Hepatocyte (in vitro differentiated cells): ENCODE data around the gene LHX4. TPM values are rescaled to one million over a fixed set of nuclear protein-coding genes. Genes with fewer than 3 reads are reported as not detected.

Source experiments
- DNase-seq: peaks from one replicate; pipeline ENCODE4 v3.0.0-alpha.2; 2016; ENCODE audit warnings: low spot score
- H2AFZ ChIP-seq: fragments of 200-600 bp; sonication (generic); 2 replicates; pipeline ENCODE4 v1.6.0; 2016; ENCODE audit warnings: antibody characterized with exemption, mild to moderate bottlenecking
- H3K27ac ChIP-seq: fragments of 200-600 bp; sonication (generic); 2 replicates; pipeline ENCODE4 v1.5.1; 2016; ENCODE audit warnings: mild to moderate bottlenecking
- H3K27me3 ChIP-seq: fragments of 200-600 bp; sonication (generic); 2 replicates; pipeline ENCODE4 v1.6.1; 2016
- H3K36me3 ChIP-seq: fragments of 200-600 bp; sonication (generic); replicated peaks from 2 replicates; pipeline ENCODE4 v1.5.1; 2016; ENCODE audit warnings: low read depth; ENCODE audit not compliant: insufficient read depth
- H3K4me1 ChIP-seq: fragments of 200-600 bp; sonication (generic); 2 replicates; pipeline ENCODE4 v1.5.1; 2016; ENCODE audit warnings: mild to moderate bottlenecking, moderate library complexity; ENCODE audit not compliant: insufficient read depth
- H3K4me2 ChIP-seq: fragments of 200-600 bp; sonication (generic); 2 replicates; pipeline ENCODE4 v1.6.0; 2016
- H3K4me3 ChIP-seq: fragments of 200-600 bp; sonication (generic); 2 replicates; pipeline ENCODE4 v1.5.1; 2016; ENCODE audit warnings: mild to moderate bottlenecking
- H3K79me2 ChIP-seq: fragments of 200-600 bp; sonication (generic); 2 replicates; pipeline ENCODE4 v1.6.0; 2017; ENCODE audit warnings: mild to moderate bottlenecking
- H3K9me2 ChIP-seq: fragments of 200-600 bp; sonication (generic); replicated peaks from 2 replicates; pipeline ENCODE4 v1.6.0; 2017; ENCODE audit warnings: mild to moderate bottlenecking; ENCODE audit not compliant: insufficient read depth
- H3K9me3 ChIP-seq: fragments of 200-600 bp; sonication (generic); 2 replicates; pipeline ENCODE4 v1.5.1; 2016; ENCODE audit warnings: low read depth, mild to moderate bottlenecking
- H4K20me1 ChIP-seq: fragments of 200-600 bp; sonication (generic); 2 replicates; pipeline ENCODE4 v1.6.0; 2016; ENCODE audit warnings: mild to moderate bottlenecking; ENCODE audit not compliant: insufficient read depth, poor library complexity, severe bottlenecking
- EZH2 ChIP-seq: fragments of 200-600 bp; sonication (generic); IDR thresholded peaks from 2 replicates; pipeline ENCODE4 v1.6.1; 2016; ENCODE audit warnings: antibody characterized with exemption, mild to moderate bottlenecking, borderline replicate concordance
- EZH2phosphoT487 ChIP-seq: fragments of 200-600 bp; sonication (generic); IDR thresholded peaks from one replicate; pipeline ENCODE4 v1.6.1; 2018; ENCODE audit warnings: antibody characterized with exemption, mild to moderate bottlenecking, low read depth, moderate library complexity; ENCODE audit not compliant: unreplicated experiment, severe bottlenecking
- WGBS: methylation state at CpG from one replicate; pipeline ENCODE4 v1.1.6; 2016; ENCODE audit warnings: low lambda C conversion rate; ENCODE audit errors: missing lambda C conversion rate; 5-methylcytosine and 5-hydroxymethylcytosine counted together
- polyA plus RNA-seq: library from polyadenylated mRNA; unstranded; fragments of >200 nt; fragmentation: Nextera tagmentation; extraction: Ambion mirVana; gene quantifications from 2 replicates; pipeline ENCODE4 v1.2.1, GENCODE V29; 2016
- total RNA-seq: library from RNA; depleted of rRNA; stranded (reverse); fragments of >200 nt; gene quantifications from 2 replicates; pipeline ENCODE4 v1.2.3, GENCODE V29; 2014
- TF ChIP-seq, protein P1 (sequence below): fragments of 200-600 bp; sonication (generic); IDR thresholded peaks from 2 replicates; pipeline ENCODE4 v1.5.1; 2016; ENCODE audit warnings: antibody characterized with exemption, mild to moderate bottlenecking; ENCODE audit not compliant: poor library complexity

Gene LHX4
- total and polyA plus RNA-seq, 2 experiments from 2014 or later, result 0.03 to 0.28 TPM

DNA sequence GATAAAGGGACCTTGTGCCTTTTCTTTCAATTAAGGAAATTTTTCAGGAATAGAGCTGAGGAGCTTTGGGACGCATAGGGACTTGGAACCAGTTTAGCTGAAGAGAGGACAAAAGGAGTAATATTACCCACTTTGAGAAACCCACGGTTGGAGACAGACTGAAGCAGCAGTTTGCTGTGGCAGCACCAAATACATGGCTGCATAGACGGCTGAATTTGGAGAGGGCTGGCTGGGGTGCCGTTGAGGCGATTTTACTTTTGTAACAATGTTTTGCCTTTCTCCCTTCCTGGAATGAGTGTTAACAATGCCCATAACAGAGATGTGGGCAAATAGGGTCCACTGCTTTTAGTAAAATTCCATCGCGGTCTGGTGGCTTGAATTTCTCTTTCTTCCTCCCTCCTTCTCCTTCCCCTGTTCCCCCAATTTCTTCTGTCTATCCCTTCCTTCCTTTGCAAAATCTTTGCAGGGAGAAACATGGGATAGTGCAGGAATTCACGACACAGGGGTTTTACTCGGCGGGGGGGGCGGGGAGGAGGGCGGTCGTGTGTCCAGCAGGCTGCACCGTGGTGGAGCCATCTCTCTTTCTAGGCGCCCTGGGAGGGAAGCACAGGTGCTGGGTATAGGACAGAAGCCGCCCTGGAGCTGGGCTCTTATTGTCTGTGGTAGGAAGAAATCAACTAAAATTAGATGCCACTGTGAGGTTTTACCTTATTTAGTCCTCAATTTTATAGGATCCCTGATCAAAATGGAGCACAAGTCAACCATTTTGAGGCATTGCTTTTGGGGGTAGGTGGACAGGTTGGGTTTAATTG is 6.8 kb downstream of the LHX4 start:
- peaks cover 98% of the 10 kb centered on the region for H3K27me3 ChIP-seq
- WGBS, result 3% methylated on average over 16 of the region's 16 CpGs

DNA sequence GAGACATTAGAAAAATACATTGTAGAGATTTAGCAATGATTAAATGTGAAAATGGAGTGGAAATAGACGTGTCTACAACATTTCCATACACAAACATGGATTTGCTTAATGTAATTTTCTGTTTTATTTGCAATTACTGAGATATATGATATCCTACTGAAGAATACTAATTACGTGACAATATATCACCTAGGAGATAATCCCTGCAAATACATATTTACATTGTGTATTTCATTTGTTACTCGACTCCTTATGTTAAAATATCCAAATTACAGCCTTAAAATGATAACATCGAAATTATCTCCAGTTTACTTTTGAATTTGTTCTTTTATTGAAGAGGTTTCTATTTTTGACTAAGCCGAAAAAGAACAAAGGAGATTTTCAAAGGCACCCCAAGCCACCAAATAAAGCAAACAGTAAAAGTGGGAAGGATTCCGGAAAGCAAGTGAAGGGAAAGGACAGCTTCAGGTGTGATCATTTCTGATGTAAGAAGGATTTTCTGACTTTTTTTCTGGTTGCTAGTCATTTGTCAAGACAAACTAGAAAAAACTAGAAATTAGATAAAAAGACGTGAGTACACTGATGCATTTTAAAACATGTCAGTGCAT is 7.9 kb downstream of the LHX4 start:
- H3K4me1 ChIP-seq, result peaks cover 10% of the 10 kb centered on the region
- H3K27me3 ChIP-seq, result peaks cover 98% of the 10 kb centered on the region
- H3K79me2 ChIP-seq, result no peaks in the 10 kb centered on the region
- no peak overlapping the region for H3K4me3 ChIP-seq
- H3K4me2 ChIP-seq, result no peak overlapping the region
- 11% methylated on average over 7 of the region's 7 CpGs for WGBS
- no peaks in the 10 kb centered on the region for H3K9me2 ChIP-seq
- no peak overlapping the region for H3K27ac ChIP-seq
- no peak for DNase-seq
- H3K36me3 ChIP-seq, result no peaks in the 10 kb centered on the region
- no peak overlapping the region for H2AFZ ChIP-seq
- no peak for TF ChIP-seq EZH2
- TF ChIP-seq EZH2phosphoT487, result no peak
- TF ChIP-seq, protein P1, sequence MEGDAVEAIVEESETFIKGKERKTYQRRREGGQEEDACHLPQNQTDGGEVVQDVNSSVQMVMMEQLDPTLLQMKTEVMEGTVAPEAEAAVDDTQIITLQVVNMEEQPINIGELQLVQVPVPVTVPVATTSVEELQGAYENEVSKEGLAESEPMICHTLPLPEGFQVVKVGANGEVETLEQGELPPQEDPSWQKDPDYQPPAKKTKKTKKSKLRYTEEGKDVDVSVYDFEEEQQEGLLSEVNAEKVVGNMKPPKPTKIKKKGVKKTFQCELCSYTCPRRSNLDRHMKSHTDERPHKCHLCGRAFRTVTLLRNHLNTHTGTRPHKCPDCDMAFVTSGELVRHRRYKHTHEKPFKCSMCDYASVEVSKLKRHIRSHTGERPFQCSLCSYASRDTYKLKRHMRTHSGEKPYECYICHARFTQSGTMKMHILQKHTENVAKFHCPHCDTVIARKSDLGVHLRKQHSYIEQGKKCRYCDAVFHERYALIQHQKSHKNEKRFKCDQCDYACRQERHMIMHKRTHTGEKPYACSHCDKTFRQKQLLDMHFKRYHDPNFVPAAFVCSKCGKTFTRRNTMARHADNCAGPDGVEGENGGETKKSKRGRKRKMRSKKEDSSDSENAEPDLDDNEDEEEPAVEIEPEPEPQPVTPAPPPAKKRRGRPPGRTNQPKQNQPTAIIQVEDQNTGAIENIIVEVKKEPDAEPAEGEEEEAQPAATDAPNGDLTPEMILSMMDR, result no peak
- H4K20me1 ChIP-seq, result no peaks in the 10 kb centered on the region
- H3K9me3 ChIP-seq, result no peaks in the 10 kb centered on the region

More for the DNA sequence above, 6.8 kb downstream of the LHX4 start:
- Histone ChIP-seq H3K4me3 (no peak overlapping the region), H4K20me1 (no peaks in the 10 kb centered on the region), H3K4me2 (no peak overlapping the region), H3K27ac (no peak overlapping the region), H3K4me1 (peaks cover 10% of the 10 kb centered on the region), H3K9me3 (no peaks in the 10 kb centered on the region), H3K36me3 (no peaks in the 10 kb centered on the region), H3K79me2 (no peaks in the 10 kb centered on the region), H3K9me2 (no peaks in the 10 kb centered on the region), H2AFZ (no peak overlapping the region)
- DNase-seq, result no peak
- TF ChIP-seq, protein P1, result no peak
- peak; percentile 58 for TF ChIP-seq EZH2phosphoT487

DNA sequence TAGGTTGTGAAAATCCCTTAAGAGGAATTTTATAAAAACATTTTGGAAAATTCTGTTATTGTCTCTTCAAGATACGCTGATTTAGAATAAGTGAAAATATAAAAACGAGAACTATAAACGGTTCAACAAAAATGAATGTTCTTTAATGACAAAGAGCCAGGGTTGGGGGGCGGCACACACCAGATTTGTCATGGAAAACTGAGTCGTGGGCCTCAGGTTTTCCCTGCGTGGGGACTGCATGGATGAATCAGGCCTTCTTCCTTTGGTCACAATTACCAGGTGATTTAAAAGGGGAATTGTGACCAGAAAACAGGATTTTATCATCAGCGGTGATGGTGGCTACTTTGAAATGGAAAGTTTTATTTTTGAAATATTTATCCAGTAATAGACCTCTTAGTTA is 8.6 kb downstream of the LHX4 start:
- Histone ChIP-seq H3K9me2 (no peaks in the 10 kb centered on the region), H3K27me3 (peaks cover 94% of the 10 kb centered on the region), H4K20me1 (no peaks in the 10 kb centered on the region), H3K79me2 (no peaks in the 10 kb centered on the region), H3K27ac (no peak overlapping the region), H3K4me2 (no peak overlapping the region), H3K4me1 (peaks cover 6% of the 10 kb centered on the region), H3K4me3 (no peak overlapping the region), H2AFZ (no peak overlapping the region), H3K9me3 (no peaks in the 10 kb centered on the region), H3K36me3 (no peaks in the 10 kb centered on the region)
- TF ChIP-seq, protein P1, result no peak
- TF ChIP-seq EZH2phosphoT487, result no peak
- no peak for TF ChIP-seq EZH2
- 17% methylated on average over 7 of the region's 7 CpGs for WGBS
- DNase-seq, result no peak
